ENCODE results near the gene DTNB. TPM values are rescaled to one million over a fixed set of nuclear protein-coding genes. Genes with fewer than 3 reads are reported as not detected.
"Not testable (repeated sequence)": the region's sequence is repeated elsewhere in the genome, so short reads cannot be mapped to it uniquely, and the experiment has no call there.

DTNB gene
- total RNA-seq, 4 donors from 2014 or later = 12.4 to 28.8 (median 14.9) TPM

- intact Hi-C loops (cut with DNase I; ENCODE audit: low total_unique reads) = no loop called here
- Histone ChIP-seq H3K9me3 (no peaks in the 10 kb centered on the region), H3K4me3 (no peak overlapping the region), H3K36me3 (no peaks in the 10 kb centered on the region), H3K27ac (no peak overlapping the region), H3K4me1 (no peaks in the 10 kb centered on the region), H3K27me3 (no peaks in the 10 kb centered on the region)
- TF ChIP-seq POLR2A (IDR thresholded peaks at IDR 0.05) = no peak
- no peak for DNase-seq
Observed at GRCh38 chr2:25650256-25650655, 23.1 kb downstream of the DTNB start.

- H3K9me3 ChIP-seq = no peaks in the 10 kb centered on the region
- no peak overlapping the region for H3K27ac ChIP-seq
- no peaks in the 10 kb centered on the region for H3K4me1 ChIP-seq
- TF ChIP-seq POLR2A (IDR thresholded peaks at IDR 0.05) (no peak), CTCF (IDR thresholded peaks at IDR 0.05) (no peak)
- H3K27me3 ChIP-seq = no peaks in the 10 kb centered on the region
- H3K36me3 ChIP-seq = no peaks in the 10 kb centered on the region
- intact Hi-C loops (cut with DNase I; ENCODE audit: low total_unique reads) = no loop called here
- DNase-seq = no peak
- H3K4me3 ChIP-seq = no peak overlapping the region
Observed at GRCh38 chr2:25649786-25650185, 23.6 kb downstream of the DTNB start.

- no peak for TF ChIP-seq POLR2A (IDR thresholded peaks at IDR 0.05)
- no peak for TF ChIP-seq CTCF (IDR thresholded peaks at IDR 0.05)
- Histone ChIP-seq H3K27ac (no peak overlapping the region), H3K4me3 (no peak overlapping the region), H3K36me3 (no peaks in the 10 kb centered on the region), H3K4me1 (no peaks in the 10 kb centered on the region), H3K9me3 (no peaks in the 10 kb centered on the region), H3K27me3 (no peaks in the 10 kb centered on the region)
- no peak for DNase-seq
- intact Hi-C loops (cut with DNase I; ENCODE audit: low total_unique reads) = no loop called here
Observed at GRCh38 chr2:25642298-25642697, 31.1 kb downstream of the DTNB start.

DNA sequence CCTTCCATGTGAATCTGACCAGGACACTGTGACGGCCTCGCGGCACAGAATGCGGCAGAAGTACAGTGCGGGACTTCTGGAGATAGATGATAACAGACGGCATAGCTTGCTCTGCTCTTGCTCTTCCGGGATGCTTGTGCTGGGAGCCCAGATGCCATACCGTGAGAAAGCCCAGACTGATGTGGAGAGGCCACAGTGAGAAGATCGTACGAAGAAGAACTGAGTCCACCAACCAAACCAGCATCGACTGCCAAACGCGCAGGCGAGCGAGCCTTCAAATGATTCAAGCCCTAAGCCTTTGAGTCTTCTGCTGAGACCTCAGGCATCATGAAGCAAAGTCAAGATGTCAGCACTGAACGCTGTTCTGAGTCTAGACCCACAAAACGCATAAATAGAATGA is 33.7 kb downstream of the DTNB start:
- no peaks in the 10 kb centered on the region for H3K9me3 ChIP-seq
- H3K36me3 ChIP-seq = no peaks in the 10 kb centered on the region
- TF ChIP-seq CTCF (IDR thresholded peaks at IDR 0.05) = no peak
- no peak overlapping the region for H3K4me3 ChIP-seq
- H3K4me1 ChIP-seq = no peaks in the 10 kb centered on the region
- H3K27me3 ChIP-seq = no peaks in the 10 kb centered on the region
- no peak for DNase-seq
- no peak overlapping the region for H3K27ac ChIP-seq
- intact Hi-C loops (cut with DNase I; ENCODE audit: low total_unique reads) = no loop called here

GRCh38 chr2:25639131-25639530 is 34.2 kb downstream of the DTNB start:
- Histone ChIP-seq H3K27ac (no peak overlapping the region), H3K27me3 (no peaks in the 10 kb centered on the region), H3K9me3 (no peaks in the 10 kb centered on the region), H3K4me1 (no peaks in the 10 kb centered on the region), H3K36me3 (no peaks in the 10 kb centered on the region), H3K4me3 (no peak overlapping the region)
- TF ChIP-seq POLR2A (IDR thresholded peaks at IDR 0.05) (no peak), CTCF (IDR thresholded peaks at IDR 0.05) (no peak)
- intact Hi-C loops (cut with DNase I; ENCODE audit: low total_unique reads) = no loop called here
- DNase-seq = no peak

- Histone ChIP-seq H3K27ac (no peak overlapping the region), H3K27me3 (no peaks in the 10 kb centered on the region), H3K4me3 (no peak overlapping the region), H3K9me3 (no peaks in the 10 kb centered on the region), H3K36me3 (no peaks in the 10 kb centered on the region), H3K4me1 (no peaks in the 10 kb centered on the region)
- no peak for DNase-seq
- no peak for TF ChIP-seq POLR2A (IDR thresholded peaks at IDR 0.05)
- TF ChIP-seq CTCF (IDR thresholded peaks at IDR 0.05) = no peak
- intact Hi-C loops (cut with DNase I; ENCODE audit: low total_unique reads) = no loop called here
Observed at GRCh38 chr2:25635797-25636196, 37.6 kb downstream of the DTNB start.

- H3K36me3 ChIP-seq; H3K9me3 ChIP-seq; H3K4me3 ChIP-seq; H3K27me3 ChIP-seq; H3K4me1 ChIP-seq; DNase-seq; intact Hi-C loops (cut with DNase I; ENCODE audit: low total_unique reads); H3K27ac ChIP-seq: not testable (repeated sequence)
Observed at GRCh38 chr2:25633801-25634200, 39.6 kb downstream of the DTNB start.

Measured in uterus (tissue), 4 donors.